GM10248 (cell line): ENCODE results near the gene SMARCA5.
A peak's percentile ranks its signal among the peaks of the same experiment; 100 is the strongest.

Experiments
- CTCF ChIA-PET: fragments of 300-600 bp; sonication (Branson Sonifier 250); formaldehyde crosslinking; extraction: SDS; loops from one replicate; lab custom pipeline; 2021; ENCODE audit warnings: antibody characterized with exemption; lab: Yijun Ruan, JAX
- POLR2A ChIA-PET: fragments of 350-650 bp; sonication (Branson Sonifier 250); formaldehyde crosslinking; extraction: SDS; loops from one replicate; lab custom pipeline; 2020; ENCODE audit warnings: antibody characterized with exemption; lab: Yijun Ruan, JAX
- DNase-seq: peaks from one replicate; pipeline ENCODE4 v3.0.0; 2012; ENCODE audit errors: extremely low spot score
- CTCF ChIP-seq: IDR thresholded peaks from 2 replicates; pipeline ENCODE4 v1.5.1; 2012; ENCODE audit warnings: mild to moderate bottlenecking, low read depth; ENCODE audit errors: extremely low read depth, missing control alignments, control extremely low read depth

SMARCA5 gene

GRCh38 chr4:143555676-143556075, 42.2 kb downstream of the SMARCA5 start:
- POLR2A ChIA-PET: no interaction called here
- CTCF ChIA-PET: interaction anchor here (0.8 to 1.3 kb wide), 2 partner anchors 9 to 14 kb away, joined by 3 read pairs; no protein-coding TSS in a partner anchor
- TF ChIP-seq CTCF: no peak
- no peak for DNase-seq

- DNase-seq: no peak
- no peak for TF ChIP-seq CTCF
- ChIA-PET POLR2A (no interaction called here), CTCF (interaction anchor here (0.8 to 2.9 kb wide), 9 partner anchors 8 to 350 kb away, joined by 3 to 25 read pairs (median 3); no protein-coding TSS in a partner anchor)
Measured at GRCh38 chr4:143558286-143558685, 44.8 kb downstream of the SMARCA5 start.

GRCh38 chr4:143558823-143559756, 45.6 kb downstream of the SMARCA5 start:
- CTCF ChIA-PET: interaction anchor here (0.6 to 2.9 kb wide), 9 partner anchors 9 to 349 kb away, joined by 3 to 25 read pairs (median 4); no protein-coding TSS in a partner anchor
- peak; percentile 79 for DNase-seq
- POLR2A ChIA-PET: interaction anchor here (0.6 kb wide), 1 partner anchor 367 kb away, joined by 7 read pairs; no protein-coding TSS in a partner anchor
- peak; percentile 79 for TF ChIP-seq CTCF

GRCh38 chr4:143559757-143560147, 46.2 kb downstream of the SMARCA5 start:
- peak; percentile 20 for DNase-seq
- POLR2A ChIA-PET: no interaction called here
- CTCF ChIA-PET: interaction anchor here (2.0 to 2.9 kb wide), 3 partner anchors 8 to 17 kb away, joined by 11 to 25 read pairs (median 12); no protein-coding TSS in a partner anchor
- no peak for TF ChIP-seq CTCF

DNA sequence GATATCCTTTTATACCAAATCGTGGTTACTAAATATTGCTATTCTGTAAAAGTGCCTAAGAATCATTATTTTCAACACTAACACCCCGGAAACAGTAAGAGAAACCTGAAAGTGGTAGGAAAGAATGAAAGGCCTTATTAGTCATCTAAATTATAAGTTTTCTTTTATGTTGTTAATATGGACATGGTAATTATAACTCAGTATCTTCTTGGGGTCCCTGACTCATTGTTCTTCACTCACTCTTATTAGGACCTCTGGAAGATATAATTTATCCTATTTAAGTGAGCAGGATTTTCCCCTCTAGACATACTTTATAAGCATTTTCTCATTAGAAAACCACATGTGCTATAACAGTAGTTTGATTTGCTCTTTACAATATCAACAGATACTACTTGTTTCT, 51.0 kb downstream of the SMARCA5 start:
- ChIA-PET CTCF (no interaction called here), POLR2A (no interaction called here)
- DNase-seq: no peak
- no peak for TF ChIP-seq CTCF

DNA sequence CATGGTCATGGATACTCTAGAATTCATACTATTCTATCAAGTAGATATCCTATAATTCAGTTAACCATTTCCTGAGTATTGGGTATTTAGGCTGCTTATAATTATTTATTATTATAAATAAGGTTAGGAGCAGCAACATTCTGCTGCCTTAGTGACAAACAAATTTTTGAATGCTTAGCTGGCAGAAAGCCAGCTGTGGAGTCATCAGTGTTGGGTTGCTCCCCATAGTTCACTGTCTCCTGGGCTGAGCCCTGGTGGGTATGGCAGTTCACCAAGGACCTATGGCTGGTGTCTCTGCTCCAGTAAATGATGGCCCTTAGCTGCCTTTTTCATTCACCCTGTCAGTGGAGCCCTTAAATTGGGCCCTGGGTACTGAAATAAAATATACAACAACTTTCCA, 61.8 kb downstream of the SMARCA5 start:
- CTCF ChIA-PET: no interaction called here
- POLR2A ChIA-PET: no interaction called here
- TF ChIP-seq CTCF: no peak
- DNase-seq: no peak
